Stimulated activated CD4-positive, alpha-beta T cell treated with anti-CD3 and anti-CD28 coated beads, Interleukin-1b, Interleukin-23, amount 100 ng/mL, for 48 hours (primary cell): ENCODE results near the gene CAMK2B.

Source experiments
- DNase-seq: peaks from one replicate; pipeline ENCODE4 v3.0.0-alpha.2; 2020

CAMK2B gene

GRCh38 chr7:44225566-44226395 lies 99.6 kb downstream of the CAMK2B start:
- no peak for DNase-seq

DNA sequence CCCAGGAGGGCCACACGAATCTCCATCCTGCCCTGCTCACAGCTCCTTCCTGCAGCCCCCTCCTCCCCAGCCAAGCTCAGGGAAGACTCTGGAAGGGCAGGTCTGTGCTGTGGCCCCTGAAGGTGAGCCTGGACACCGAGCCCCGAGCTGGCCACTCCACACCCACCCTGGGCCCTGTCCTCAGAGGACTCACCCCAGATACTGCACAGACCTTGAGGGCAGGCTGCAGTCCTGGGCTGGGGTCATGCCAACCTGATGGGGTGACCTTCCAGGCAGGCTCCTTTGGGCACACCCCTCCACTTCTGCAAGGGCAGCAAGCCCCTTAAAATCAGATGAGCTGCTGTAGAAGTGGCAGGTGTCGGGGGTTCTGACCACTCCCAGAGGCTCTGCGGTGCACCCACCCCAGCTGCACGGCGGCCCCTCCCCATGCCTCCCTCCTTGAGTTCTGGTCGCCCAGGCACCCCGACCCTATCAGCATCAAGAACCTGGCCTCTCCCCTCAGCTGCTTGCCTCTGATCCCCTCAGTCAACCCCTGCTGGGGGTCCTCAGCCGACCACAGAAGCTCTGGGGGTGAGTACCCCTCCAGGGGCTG lies 100.3 kb downstream of the CAMK2B start:
- no peak for DNase-seq

DNA sequence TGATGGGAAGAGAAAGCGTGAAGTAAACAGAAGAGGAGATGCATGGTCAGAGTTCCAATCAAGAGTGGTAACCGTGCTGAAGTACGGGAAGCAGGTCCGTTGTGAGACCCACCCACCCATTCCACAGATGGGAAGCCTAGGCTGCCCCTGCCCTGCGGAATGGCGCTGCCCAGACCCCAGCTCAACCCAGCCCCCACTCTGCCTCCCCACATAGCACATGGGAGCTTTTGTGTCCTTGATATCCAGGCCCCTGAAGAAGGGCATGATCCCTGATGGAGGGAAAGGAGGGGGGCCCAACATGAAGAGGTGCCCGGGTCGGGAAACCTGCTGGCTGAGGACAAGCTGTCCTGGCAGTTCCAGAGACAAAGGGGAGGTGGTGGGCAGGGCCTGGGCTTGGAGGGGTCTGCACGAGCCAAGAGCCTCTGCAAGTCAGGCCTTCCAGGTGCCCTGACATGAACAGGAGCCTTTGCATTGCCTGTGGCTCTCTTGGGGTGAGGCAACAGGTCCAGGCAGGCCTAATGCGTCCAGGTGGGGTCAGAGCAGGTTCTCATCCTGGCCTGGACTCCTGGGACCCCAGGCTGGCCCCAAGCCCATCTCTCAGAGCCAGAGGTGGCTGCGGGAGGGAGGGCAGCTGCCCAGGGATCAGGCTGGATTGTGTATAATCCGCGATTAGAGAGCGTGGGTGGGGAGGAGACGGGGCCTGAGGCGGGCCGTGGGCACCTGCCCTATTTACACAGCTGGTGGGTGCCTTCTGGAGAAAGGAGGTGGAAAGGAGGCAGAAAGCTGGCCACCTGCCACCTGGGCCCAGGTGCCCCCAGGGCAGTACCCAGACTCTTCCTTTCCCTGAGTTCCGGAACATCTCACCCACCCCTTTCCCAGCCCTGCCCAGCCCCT lies 101.1 kb downstream of the CAMK2B start:
- DNase-seq, result no peak

GRCh38 chr7:44223362-44224079 lies 101.9 kb downstream of the CAMK2B start:
- DNase-seq, result no peak

DNA sequence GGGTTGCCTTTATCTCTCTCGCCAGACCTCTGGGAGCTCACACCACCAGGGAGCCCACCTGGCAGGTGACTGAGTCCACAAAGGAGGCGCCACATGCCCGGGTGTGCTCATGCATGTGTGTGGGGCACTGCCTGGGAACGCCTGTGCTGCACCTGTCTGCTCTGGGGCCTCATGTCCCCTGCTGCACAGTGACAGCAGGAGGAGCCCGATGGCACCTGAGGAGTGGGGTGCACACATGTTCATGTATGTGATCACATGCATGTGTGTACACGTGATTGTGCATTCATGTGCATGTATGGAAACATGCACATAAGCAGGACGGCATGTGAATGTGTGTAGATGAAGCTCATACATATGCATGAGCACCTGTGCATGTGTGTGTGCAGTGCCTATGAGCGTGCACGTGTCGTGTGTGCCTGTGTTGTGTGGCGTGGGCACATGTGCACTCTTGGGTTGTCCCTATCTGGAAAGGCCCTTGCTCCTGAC lies 102.6 kb downstream of the CAMK2B start:
- DNase-seq, result no peak

DNA sequence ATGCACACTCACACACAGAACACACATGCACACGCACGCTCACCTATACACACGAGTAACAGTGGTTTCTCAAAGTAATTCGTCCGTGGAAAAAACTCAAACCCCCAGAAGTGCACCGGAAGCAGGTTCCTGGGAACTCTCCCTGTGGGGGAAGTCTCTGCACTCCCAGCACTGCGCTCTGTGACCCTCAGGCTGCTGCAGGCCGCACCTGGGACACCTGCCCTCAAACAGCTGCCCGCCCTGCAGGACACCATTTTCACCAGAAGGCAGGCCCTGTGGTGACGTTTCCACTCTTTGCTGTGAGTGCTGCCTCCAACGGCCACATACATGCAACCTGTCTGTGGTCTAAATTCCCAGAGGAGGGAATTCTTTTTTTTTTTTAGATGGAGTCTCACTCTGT lies 103.3 kb downstream of the CAMK2B start:
- no peak for DNase-seq

GRCh38 chr7:44221231-44221791 lies 104.1 kb downstream of the CAMK2B start:
- no peak for DNase-seq

- DNase-seq, result no peak
Observed at GRCh38 chr7:44220358-44221112, 104.9 kb downstream of the CAMK2B start.

DNA sequence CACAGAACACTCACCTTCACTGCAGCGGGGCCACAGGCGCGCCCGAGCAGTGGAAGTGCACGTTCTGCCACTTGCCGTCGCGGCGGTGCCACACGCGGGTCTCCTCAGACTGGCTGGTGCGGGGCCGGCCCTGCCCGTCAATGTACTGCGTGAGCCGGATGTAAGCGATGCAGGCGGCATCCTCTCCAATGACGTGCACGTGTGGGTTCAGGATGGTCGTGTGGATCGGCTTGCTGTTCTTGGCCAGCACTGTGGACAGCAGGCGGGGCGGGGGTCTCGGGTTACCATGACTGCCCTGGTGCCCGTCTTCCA lies 105.4 kb downstream of the CAMK2B start:
- DNase-seq, result no peak

- no peak for DNase-seq
Observed at GRCh38 chr7:44219371-44220045, 105.9 kb downstream of the CAMK2B start.

DNA sequence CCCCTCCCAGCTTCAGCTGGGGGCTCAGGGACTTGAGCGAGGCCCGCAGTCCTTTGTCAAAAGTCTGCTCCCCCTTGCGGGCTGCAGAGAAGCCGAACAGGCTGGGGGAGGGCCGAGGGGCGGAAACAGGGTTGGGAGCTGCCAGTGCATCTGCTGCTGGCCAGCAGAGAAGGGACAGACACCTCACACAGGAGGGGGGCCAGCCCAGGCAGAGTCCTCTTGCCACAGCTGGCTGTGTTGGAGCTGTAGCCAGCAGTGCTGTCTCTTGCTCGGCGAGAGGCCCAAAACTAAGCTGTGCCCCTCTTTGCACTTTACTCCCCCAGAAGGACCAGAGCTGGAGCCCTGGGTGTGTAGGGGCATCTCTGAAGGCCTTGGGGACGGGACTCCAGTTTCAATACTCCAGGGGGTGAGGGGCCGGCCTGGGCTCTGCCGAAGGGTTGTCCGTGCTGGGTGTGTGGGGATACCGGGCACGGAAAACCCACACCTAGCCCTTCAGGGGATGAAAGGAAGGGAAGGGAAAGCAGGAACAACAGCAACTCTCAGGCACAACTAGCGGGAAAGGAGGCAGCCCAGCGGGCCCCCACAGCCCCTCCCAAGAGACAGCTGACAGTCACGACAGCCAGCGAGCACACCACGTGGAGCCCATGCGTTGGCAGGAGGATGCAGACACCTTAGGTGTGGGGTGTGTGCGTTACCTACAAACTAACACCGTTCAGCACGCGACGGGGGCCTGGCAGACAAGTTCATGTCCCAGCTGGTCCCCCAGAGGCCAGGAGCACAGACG lies 106.8 kb downstream of the CAMK2B start:
- no peak for DNase-seq

DNA sequence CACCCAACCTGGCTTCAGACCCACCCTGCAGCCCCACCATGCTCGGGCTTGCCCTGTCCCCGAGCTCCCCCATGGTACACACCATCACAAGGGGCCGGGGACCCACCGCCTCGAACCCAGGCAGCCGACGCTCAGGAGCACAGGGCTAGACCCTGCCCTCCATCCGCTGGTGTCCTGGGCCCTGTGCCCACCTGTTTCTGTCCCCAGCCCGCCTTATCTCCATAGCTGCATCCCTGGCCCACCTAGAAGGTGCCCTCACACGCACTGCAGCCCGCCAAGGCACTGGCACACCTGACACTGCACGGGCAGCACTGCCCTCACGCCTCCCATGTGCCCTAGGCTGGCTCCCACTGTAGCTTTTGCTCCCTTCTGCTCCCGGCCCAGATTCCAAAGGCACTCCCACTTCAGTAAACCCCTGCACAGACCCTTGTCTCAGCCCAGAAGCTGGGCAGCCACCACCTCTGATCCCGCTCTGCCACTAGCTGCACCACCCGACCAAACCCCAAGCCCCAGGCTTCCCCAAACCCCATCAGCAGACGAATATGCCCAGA lies 107.5 kb downstream of the CAMK2B start:
- DNase-seq, result no peak

DNA sequence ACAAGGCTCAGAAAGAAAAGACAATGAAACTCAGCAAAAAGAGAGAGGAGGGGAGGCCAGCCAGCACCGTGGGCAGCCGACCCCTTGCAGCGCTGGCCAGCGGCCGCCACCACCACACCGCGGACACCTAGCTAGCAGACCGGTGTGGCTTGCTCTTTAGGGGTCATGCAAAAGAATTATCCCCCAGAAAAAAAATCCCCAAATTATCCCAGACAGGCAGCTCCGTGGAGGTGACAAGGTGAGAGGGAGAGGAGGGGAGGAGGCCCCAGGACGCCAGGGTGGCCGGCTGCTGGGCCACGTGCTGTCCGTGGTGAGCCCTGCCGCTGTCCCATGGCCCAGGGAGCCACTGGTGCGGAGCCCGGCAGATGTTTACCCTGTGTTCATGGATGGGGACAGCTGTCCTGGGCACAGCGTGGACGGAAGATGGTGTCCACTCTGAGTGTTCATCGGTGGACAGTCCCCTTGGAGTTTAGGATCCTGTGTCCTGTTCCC lies 108.1 kb downstream of the CAMK2B start:
- no peak for DNase-seq

GRCh38 chr7:44216521-44217222 lies 108.7 kb downstream of the CAMK2B start:
- DNase-seq, result no peak

GRCh38 chr7:44216019-44216418 lies 109.4 kb downstream of the CAMK2B start:
- DNase-seq, result no peak

DNA sequence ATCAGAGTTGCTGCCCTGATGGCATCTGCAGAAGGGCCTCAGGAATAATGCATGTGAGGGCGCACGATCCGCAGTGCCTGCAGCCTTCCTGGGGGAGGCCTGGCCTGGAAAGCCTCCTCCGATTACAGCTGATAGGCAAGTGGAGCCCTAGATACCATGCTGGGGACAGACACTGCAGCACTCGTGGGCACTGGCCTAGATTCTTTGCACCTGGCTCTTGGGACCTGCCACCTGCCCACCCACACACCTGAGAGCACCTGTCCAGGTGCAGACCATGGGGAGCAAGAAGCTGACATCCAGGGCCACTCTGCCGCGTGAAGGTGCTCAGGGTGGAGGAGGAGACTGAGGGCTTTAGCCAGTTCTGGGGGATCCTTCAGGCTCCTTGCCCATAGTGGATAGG lies 109.9 kb downstream of the CAMK2B start:
- no peak for DNase-seq

DNA sequence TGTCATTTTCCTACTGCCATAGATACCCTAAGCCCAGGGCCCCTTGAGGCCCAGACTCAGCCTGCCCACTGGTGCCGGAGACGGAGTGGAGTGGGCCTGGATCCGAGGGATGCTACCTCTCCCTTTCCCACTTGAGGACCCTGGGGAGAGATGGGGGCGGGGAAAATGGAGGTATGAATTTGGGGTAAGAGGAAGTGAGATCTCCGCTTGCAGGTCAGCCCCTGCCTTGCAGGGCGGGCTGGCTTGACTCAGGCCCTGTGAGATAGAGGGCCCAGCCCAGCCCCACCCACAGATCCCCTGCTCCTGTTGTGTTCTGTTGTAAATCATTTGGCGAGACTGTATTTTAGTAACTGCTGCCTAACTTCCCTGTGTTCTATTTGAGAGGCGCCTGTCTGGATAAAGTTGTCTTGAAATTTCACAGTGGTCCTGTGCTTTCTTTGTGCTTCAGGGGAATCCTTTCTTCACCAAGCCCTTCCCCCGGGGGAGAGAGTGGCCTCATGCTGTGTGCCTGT lies 111.5 kb downstream of the CAMK2B start:
- DNase-seq, result no peak

- no peak for DNase-seq
Observed at GRCh38 chr7:44213206-44213876, 112.1 kb downstream of the CAMK2B start.
